C4-2B (cell line): ENCODE measurements around the gene BLMH.

Experiments used
- CTCF ChIP-seq: fragments of 450-650 bp; conservative IDR thresholded peaks from 2 replicates; pipeline ENCODE4 v1.5.1; 2017; ENCODE audit warnings: mild to moderate bottlenecking
- ZFX ChIP-seq: fragments of 450-650 bp; IDR thresholded peaks from 2 replicates; pipeline ENCODE4 v1.6.1; 2017

GRCh38 chr17:30225919-30226553, 65.7 kb downstream of the BLMH start:
- TF ChIP-seq CTCF (no peak), ZFX (no peak)
